ENCODE data around the gene GPR65. TPM values are rescaled to one million over a fixed set of nuclear protein-coding genes. Genes with fewer than 3 reads are reported as not detected.
"Not testable (repeated sequence)": the region's sequence is repeated elsewhere in the genome, so short reads cannot be mapped to it uniquely, and the experiment has no call there.

GPR65 gene
- total RNA-seq, 1 donor from 2014 or later, result not detected

DNA sequence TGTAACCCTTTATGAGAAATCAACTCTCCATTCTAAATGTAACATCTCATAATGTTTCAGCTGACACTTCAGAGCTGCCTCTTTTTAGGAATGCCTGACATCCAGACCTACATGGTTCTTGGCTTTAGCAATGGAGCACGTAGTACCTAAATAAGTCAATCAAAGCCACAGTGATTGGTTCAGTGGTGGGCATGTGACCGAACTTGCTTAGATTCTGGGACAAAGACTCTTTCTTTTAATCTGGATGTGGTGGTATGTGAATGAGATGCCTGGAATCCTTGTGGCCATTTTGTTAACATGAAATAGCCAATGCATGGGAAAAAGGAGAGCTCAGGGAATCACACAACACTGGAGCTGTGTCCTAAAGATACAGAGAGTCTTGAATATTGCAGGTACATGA, 11.8 kb downstream of the GPR65 start:
- Mint-ChIP-seq H3K27me3 (ENCODE audit: unreplicated experiment) (peaks cover 2% of the 10 kb centered on the region), H3K4me1 (ENCODE audit: low read depth, unreplicated experiment) (peaks cover 2% of the 10 kb centered on the region), H3K36me3 (ENCODE audit: unreplicated experiment) (peaks cover 6% of the 10 kb centered on the region), H3K27ac (ENCODE audit: unreplicated experiment) (no peak overlapping the region), H3K4me3 (ENCODE audit: unreplicated experiment) (no peak overlapping the region), H3K9me3 (ENCODE audit: unreplicated experiment) (no peaks in the 10 kb centered on the region)
- DNase-seq, result no peak
- TF ChIP-seq, protein P1, sequence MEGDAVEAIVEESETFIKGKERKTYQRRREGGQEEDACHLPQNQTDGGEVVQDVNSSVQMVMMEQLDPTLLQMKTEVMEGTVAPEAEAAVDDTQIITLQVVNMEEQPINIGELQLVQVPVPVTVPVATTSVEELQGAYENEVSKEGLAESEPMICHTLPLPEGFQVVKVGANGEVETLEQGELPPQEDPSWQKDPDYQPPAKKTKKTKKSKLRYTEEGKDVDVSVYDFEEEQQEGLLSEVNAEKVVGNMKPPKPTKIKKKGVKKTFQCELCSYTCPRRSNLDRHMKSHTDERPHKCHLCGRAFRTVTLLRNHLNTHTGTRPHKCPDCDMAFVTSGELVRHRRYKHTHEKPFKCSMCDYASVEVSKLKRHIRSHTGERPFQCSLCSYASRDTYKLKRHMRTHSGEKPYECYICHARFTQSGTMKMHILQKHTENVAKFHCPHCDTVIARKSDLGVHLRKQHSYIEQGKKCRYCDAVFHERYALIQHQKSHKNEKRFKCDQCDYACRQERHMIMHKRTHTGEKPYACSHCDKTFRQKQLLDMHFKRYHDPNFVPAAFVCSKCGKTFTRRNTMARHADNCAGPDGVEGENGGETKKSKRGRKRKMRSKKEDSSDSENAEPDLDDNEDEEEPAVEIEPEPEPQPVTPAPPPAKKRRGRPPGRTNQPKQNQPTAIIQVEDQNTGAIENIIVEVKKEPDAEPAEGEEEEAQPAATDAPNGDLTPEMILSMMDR (IDR thresholded peaks at IDR 0.05; ENCODE audit: partially characterized antibody, unreplicated experiment), result no peak

DNA sequence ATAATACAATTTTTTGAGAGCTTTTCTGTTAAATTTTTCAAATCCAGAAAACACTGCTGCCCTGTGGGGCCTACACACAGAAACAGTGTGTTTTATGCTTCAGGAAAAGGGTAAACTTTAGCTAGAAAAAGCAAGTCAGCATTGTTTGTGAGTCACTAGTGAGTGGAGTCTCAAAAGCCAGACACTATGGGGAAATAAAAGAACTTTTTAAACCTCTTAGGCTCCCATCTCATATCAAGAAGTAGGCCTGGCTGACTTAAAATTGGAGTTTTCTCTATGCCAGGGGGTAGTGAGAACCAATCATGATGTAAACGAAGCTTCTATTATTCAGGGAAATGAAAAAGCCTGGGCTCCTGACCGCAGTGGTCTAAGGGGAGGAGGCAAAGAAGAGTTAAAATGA, 12.6 kb downstream of the GPR65 start:
- no peaks in the 10 kb centered on the region for H3K9me3 Mint-ChIP-seq (ENCODE audit: unreplicated experiment)
- no peak overlapping the region for H3K27ac Mint-ChIP-seq (ENCODE audit: unreplicated experiment)
- peaks cover 6% of the 10 kb centered on the region for H3K36me3 Mint-ChIP-seq (ENCODE audit: unreplicated experiment)
- TF ChIP-seq, protein P1 (IDR thresholded peaks at IDR 0.05; ENCODE audit: partially characterized antibody, unreplicated experiment), result no peak
- H3K27me3 Mint-ChIP-seq (ENCODE audit: unreplicated experiment), result peaks cover 2% of the 10 kb centered on the region
- H3K4me1 Mint-ChIP-seq (ENCODE audit: low read depth, unreplicated experiment), result peaks cover 2% of the 10 kb centered on the region
- H3K4me3 Mint-ChIP-seq (ENCODE audit: unreplicated experiment), result no peak overlapping the region
- no peak for DNase-seq

DNA sequence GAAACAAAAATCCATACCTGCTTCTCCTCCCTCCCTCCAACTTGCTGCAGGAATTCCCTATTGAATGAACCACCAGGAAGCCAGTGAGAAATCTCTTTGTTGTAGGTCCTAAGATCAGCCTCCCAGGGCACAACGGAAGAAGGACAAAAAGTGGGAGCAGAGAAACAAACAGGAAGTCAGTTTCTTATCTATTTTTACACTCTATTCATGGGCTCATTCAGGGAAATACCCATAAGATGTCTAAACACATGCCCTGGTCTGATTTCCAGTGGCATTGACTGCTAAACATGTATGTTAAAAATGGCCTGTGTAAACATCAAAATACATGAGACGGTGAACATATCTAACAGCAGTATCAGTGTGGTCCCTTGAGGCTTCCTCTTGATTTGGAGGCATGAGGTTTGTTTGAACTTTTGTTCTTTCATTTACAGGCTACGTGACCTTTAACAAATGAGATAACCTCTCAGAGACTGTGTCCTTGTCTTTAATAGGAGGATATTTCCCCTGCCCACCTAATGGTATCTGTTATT, 18.8 kb downstream of the GPR65 start:
- no peak overlapping the region for H3K27ac Mint-ChIP-seq (ENCODE audit: unreplicated experiment)
- H3K4me3 Mint-ChIP-seq (ENCODE audit: unreplicated experiment), result no peak overlapping the region
- H3K4me1 Mint-ChIP-seq (ENCODE audit: low read depth, unreplicated experiment), result peaks cover 7% of the 10 kb centered on the region
- peaks cover 6% of the 10 kb centered on the region for H3K36me3 Mint-ChIP-seq (ENCODE audit: unreplicated experiment)
- no peak for DNase-seq
- peaks cover 2% of the 10 kb centered on the region for H3K27me3 Mint-ChIP-seq (ENCODE audit: unreplicated experiment)
- TF ChIP-seq, protein P1 (IDR thresholded peaks at IDR 0.05; ENCODE audit: partially characterized antibody, unreplicated experiment), result no peak
- H3K9me3 Mint-ChIP-seq (ENCODE audit: unreplicated experiment), result no peaks in the 10 kb centered on the region

DNA sequence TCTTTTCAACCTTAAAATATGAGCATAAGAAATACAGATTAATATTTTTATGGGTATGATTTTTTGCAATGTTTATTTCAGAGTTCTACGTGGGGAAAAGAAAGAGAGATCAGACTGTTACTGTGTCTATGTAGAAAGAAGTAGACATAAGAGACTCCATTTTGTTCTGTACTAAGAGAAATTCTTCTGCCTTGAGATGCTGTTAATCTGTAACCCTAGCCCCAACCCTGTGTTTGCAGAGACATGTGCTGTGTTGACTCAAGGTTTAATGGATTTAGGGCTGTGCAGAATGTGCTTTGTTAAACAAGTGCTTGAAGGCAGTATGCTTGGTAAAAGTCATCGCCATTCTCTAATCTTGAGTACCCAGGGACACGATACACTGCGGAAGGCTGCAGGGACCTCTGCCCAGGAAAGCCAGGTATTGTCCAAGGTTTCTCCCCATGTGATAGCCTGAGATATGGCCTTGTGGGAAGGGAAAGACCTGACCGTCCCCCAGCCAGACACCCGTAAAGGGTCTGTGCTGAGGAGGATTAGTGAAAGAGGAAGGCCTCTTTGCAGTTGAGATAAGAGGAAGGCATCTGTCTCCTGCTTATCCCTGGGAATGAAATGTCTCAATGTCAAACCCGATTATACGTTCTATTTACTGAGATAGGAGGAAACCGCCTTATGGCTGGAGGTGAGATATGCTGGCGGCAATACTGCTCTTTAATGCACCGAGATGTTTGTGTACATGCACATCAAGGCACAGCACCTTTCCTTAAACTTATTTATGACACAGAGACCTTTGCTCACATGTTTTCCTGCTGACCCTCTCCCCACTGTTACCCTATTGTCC, 19.5 kb downstream of the GPR65 start:
- H3K9me3 Mint-ChIP-seq (ENCODE audit: unreplicated experiment); H3K4me1 Mint-ChIP-seq (ENCODE audit: low read depth, unreplicated experiment); DNase-seq; H3K36me3 Mint-ChIP-seq (ENCODE audit: unreplicated experiment); H3K4me3 Mint-ChIP-seq (ENCODE audit: unreplicated experiment); H3K27me3 Mint-ChIP-seq (ENCODE audit: unreplicated experiment); H3K27ac Mint-ChIP-seq (ENCODE audit: unreplicated experiment): not testable (repeated sequence)

DNA sequence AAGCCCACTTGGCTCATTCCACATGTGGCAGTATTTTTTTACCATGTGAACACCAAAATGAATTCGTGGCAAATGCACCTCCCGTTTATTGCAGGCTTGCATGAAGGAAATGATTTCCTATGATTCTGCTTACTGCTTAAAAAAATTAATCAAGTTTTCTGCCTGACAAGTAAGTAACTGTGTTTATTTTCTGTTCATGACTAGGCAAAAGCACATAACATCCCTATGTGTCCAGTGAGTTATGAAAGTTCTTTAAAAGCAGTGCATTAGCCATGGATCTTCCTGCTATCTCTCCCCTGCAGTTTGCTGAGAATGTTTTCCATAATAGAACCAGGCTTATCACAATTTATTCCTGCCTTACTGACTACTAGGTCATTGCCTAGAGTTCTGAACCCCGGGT, 20.4 kb downstream of the GPR65 start:
- DNase-seq, result no peak
- H3K36me3 Mint-ChIP-seq (ENCODE audit: unreplicated experiment), result peaks cover 6% of the 10 kb centered on the region
- peaks cover 5% of the 10 kb centered on the region for H3K4me1 Mint-ChIP-seq (ENCODE audit: low read depth, unreplicated experiment)
- H3K27me3 Mint-ChIP-seq (ENCODE audit: unreplicated experiment), result peaks cover 2% of the 10 kb centered on the region
- H3K27ac Mint-ChIP-seq (ENCODE audit: unreplicated experiment), result no peak overlapping the region
- H3K9me3 Mint-ChIP-seq (ENCODE audit: unreplicated experiment), result no peaks in the 10 kb centered on the region
- H3K4me3 Mint-ChIP-seq (ENCODE audit: unreplicated experiment), result no peak overlapping the region
- TF ChIP-seq, protein P1 (IDR thresholded peaks at IDR 0.05; ENCODE audit: partially characterized antibody, unreplicated experiment), result no peak
